Chondrocyte (in vitro differentiated cells): Measurements from ENCODE around the gene TNIP3. TPM values are rescaled to one million over a fixed set of nuclear protein-coding genes. Genes with fewer than 3 reads are reported as not detected.

Experiments
- DNase-seq: peaks from one replicate; pipeline ENCODE4 v3.0.0; 2021; ENCODE audit warnings: mixed read lengths, low spot score
- H3K27ac Mint-ChIP-seq: one replicate; pipeline ENCODE4 v1.8.0; 2021; ENCODE audit warnings: mild to moderate bottlenecking, moderate library complexity, mixed read lengths; ENCODE audit not compliant: unreplicated experiment
- H3K27me3 Mint-ChIP-seq: 2 replicates; pipeline ENCODE4 v1.8.0; 2021; ENCODE audit warnings: low read depth, mixed read lengths
- H3K36me3 Mint-ChIP-seq: 2 replicates; pipeline ENCODE4 v1.8.0; 2021; ENCODE audit warnings: low read depth, mixed read lengths
- H3K4me1 Mint-ChIP-seq: 2 replicates; pipeline ENCODE4 v1.8.0; 2021; ENCODE audit warnings: low read depth, mild to moderate bottlenecking, mixed read lengths
- H3K4me3 Mint-ChIP-seq: one replicate; pipeline ENCODE4 v1.8.0; 2021; ENCODE audit warnings: mild to moderate bottlenecking, moderate library complexity, mixed read lengths; ENCODE audit not compliant: unreplicated experiment
- H3K9me3 Mint-ChIP-seq: 2 replicates; pipeline ENCODE4 v1.8.0; 2021; ENCODE audit warnings: low read depth, mixed read lengths
- total RNA-seq: library from RNA; stranded (reverse); gene quantifications from 3 replicates; pipeline ENCODE4 v1.2.1, GENCODE V29; 2021
- TF ChIP-seq, protein P1 (sequence below): fragments of 200-600 bp; sonication (generic); IDR thresholded peaks from 2 replicates; pipeline ENCODE4 v1.5.0; 2021; ENCODE audit warnings: antibody characterized with exemption, mild to moderate bottlenecking, moderate library complexity

TNIP3 gene
- total RNA-seq, 1 donor from 2014 or later = not detected

DNA sequence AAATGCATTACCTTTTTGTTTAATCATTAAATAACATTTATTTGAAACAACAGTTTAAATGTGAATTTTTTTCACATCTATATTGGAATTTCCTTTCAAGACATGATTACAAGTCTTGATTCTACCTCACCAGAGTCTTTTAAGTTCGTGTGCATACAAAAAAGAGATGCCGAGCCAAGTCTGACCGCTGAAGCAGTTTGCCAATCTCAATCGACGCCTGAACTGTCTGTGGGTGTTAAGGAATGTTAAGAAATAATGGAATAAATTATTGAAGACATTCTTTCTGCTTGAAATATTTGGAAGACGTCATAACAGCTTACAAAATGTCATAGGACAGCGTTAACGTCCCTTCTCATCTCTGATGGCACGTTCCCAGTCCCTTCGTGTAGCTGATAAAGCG lies 27.9 kb upstream of the TNIP3 start:
- TF ChIP-seq, protein P1, sequence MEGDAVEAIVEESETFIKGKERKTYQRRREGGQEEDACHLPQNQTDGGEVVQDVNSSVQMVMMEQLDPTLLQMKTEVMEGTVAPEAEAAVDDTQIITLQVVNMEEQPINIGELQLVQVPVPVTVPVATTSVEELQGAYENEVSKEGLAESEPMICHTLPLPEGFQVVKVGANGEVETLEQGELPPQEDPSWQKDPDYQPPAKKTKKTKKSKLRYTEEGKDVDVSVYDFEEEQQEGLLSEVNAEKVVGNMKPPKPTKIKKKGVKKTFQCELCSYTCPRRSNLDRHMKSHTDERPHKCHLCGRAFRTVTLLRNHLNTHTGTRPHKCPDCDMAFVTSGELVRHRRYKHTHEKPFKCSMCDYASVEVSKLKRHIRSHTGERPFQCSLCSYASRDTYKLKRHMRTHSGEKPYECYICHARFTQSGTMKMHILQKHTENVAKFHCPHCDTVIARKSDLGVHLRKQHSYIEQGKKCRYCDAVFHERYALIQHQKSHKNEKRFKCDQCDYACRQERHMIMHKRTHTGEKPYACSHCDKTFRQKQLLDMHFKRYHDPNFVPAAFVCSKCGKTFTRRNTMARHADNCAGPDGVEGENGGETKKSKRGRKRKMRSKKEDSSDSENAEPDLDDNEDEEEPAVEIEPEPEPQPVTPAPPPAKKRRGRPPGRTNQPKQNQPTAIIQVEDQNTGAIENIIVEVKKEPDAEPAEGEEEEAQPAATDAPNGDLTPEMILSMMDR = no peak
- Mint-ChIP-seq H3K36me3 (no peaks in the 10 kb centered on the region), H3K4me3 (no peak overlapping the region), H3K4me1 (peaks cover 2% of the 10 kb centered on the region), H3K9me3 (no peaks in the 10 kb centered on the region), H3K27ac (no peak overlapping the region), H3K27me3 (peaks cover 25% of the 10 kb centered on the region)
- DNase-seq = no peak

DNA sequence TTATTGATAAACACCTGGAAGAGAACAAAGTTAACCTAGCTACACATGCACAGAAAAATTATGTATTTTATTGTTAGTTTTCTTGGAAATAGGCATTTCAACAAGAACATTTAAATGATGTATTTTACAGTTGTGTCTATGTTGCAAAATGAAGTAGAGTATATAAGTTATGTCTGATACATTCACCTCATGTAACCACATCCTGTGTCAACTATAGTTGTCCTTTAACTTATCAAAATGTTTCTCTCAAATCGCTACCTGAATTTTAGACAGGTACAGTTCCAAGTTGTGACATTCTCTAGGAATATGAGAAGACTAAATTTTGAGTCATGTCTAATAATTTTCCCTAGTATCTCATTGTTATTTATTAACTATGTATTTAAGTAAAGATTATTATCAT lies 27.2 kb upstream of the TNIP3 start:
- no peak overlapping the region for H3K27ac Mint-ChIP-seq
- peaks cover 25% of the 10 kb centered on the region for H3K27me3 Mint-ChIP-seq
- H3K4me1 Mint-ChIP-seq = peaks cover 2% of the 10 kb centered on the region
- TF ChIP-seq, protein P1 = no peak
- H3K4me3 Mint-ChIP-seq = no peak overlapping the region
- no peak for DNase-seq
- no peaks in the 10 kb centered on the region for H3K9me3 Mint-ChIP-seq
- H3K36me3 Mint-ChIP-seq = no peaks in the 10 kb centered on the region

DNA sequence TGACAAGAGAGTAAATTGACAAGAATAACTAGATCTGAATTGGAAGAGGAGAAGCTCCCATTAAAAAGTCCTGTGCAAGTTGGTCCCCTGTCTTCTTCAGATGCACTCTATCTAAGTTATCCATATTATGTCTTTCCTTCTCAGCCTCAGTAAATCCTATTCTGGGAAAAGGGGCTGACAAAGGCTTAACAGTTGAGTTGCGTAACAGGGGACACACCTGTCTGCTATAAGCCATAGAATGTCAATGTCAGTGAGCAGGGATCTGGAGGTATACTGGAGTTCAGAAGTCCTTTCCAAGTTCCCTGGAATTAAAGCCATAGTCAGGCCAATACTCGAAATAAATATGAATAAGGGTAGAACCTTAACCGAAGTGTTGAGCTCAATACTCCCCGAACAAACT lies 26.3 kb upstream of the TNIP3 start:
- H3K9me3 Mint-ChIP-seq = no peaks in the 10 kb centered on the region
- H3K36me3 Mint-ChIP-seq = no peaks in the 10 kb centered on the region
- peaks cover 25% of the 10 kb centered on the region for H3K27me3 Mint-ChIP-seq
- TF ChIP-seq, protein P1 = no peak
- no peak overlapping the region for H3K27ac Mint-ChIP-seq
- no peak for DNase-seq
- peaks cover 2% of the 10 kb centered on the region for H3K4me1 Mint-ChIP-seq
- H3K4me3 Mint-ChIP-seq = no peak overlapping the region

DNA sequence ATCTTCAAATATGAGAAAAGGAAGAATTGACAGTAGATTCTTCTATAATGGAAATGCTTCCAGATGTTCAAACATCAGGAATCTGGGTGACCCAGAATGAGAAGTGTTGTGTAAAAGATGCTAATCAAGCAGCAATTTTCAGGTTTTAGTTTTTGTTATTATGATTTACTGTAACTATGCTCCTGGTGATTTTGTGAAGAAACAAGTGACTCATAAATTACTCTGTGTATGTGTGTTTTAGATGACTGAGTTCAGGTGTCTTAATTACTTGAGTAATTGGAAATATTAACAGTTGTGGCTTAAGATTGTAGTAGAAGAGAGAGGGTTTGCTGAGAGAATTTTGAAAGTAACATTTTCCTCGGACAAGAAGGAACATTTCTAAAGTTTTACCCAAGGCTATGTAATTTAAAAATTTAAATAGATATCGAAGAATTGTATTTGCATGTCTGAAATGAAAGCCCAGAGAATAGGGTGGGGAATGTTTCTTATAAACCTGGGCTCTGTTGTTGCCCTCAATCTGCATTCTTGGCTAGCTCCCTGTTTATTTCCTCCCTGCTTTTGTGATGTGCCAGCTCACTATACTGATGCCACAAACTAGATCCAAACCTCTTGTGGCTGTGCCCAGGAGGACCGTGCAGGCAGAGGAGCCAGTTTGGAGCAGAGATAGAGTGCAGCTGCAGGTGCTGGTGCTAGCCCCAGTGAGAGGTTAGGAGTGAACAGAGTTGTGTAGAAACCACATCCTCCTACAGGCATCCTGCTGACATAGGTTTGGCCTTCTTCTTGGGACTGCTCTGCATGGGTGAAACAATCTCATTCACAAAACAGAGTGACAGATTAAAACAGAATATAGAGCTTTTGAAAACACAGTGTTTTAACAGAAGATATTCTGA lies 25.4 kb upstream of the TNIP3 start:
- no peak overlapping the region for H3K4me3 Mint-ChIP-seq

DNA sequence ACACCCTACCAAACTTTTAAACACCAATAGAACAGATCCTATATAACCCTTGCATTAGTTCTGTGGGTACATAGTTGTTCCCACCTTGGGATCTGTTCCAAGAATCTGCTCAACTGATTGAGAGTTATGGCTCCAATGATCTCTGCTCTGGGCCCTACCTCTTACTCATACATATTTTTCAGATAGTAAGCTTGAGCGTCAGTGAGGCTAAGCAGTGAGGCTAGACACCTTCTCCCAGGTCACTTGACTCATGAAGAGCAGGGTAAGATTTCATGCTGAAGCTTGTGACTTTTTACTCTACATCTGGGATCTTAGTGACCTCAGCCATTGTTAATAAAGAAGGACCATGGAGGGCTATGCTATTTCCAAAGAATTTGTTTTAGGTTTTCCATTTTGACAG lies 23.1 kb upstream of the TNIP3 start:
- H3K36me3 Mint-ChIP-seq = no peaks in the 10 kb centered on the region
- H3K9me3 Mint-ChIP-seq = peaks cover 7% of the 10 kb centered on the region
- TF ChIP-seq, protein P1 = no peak
- H3K4me1 Mint-ChIP-seq = peaks cover 7% of the 10 kb centered on the region
- no peak overlapping the region for H3K27ac Mint-ChIP-seq
- H3K27me3 Mint-ChIP-seq = peaks cover 22% of the 10 kb centered on the region
- no peak for DNase-seq
- no peak overlapping the region for H3K4me3 Mint-ChIP-seq

More for the DNA sequence above, 25.4 kb upstream of the TNIP3 start:
- no peaks in the 10 kb centered on the region for H3K9me3 Mint-ChIP-seq
- TF ChIP-seq, protein P1 = no peak
- H3K4me1 Mint-ChIP-seq = peaks cover 2% of the 10 kb centered on the region
- no peak overlapping the region for H3K27ac Mint-ChIP-seq
- peaks cover 24% of the 10 kb centered on the region for H3K27me3 Mint-ChIP-seq
- no peaks in the 10 kb centered on the region for H3K36me3 Mint-ChIP-seq
- DNase-seq = no peak
